HepG2 (cell line): Measurements from ENCODE around the gene CHPF. TPM values are rescaled to one million over a fixed set of nuclear protein-coding genes. Genes with fewer than 3 reads are reported as not detected.

Experiments used
- ARID2 ChIP-seq: sonication (generic); formaldehyde crosslinking; IDR thresholded peaks from 2 replicates; pipeline ENCODE4 v1.8.1; 2022; ENCODE audit warnings: mild to moderate bottlenecking, missing genetic modification reagents, borderline replicate concordance
- ATF7 ChIP-seq, 2 experiments: fragments of 450-650 bp in 1 of 2; sonication (generic) in 1 of 2; formaldehyde crosslinking in 1 of 2; IDR thresholded peaks; 2 replicates each; pipeline versions ENCODE4 v1.4.0 to v1.6.1; 2016 to 2020; ENCODE audit warnings: antibody characterized with exemption in 1 of 2, mild to moderate bottlenecking in 1 of 2, missing genetic modification reagents in 1 of 2
- CAMTA2 ChIP-seq: sonication (generic); formaldehyde crosslinking; IDR thresholded peaks from 2 replicates; pipeline ENCODE4 v1.4.0; 2020; ENCODE audit warnings: mild to moderate bottlenecking, missing genetic modification reagents, borderline replicate concordance
- DR1 ChIP-seq: sonication (generic); formaldehyde crosslinking; IDR thresholded peaks from 2 replicates; pipeline ENCODE4 v1.8.0; 2021; ENCODE audit warnings: mild to moderate bottlenecking, missing genetic modification reagents, inconsistent platforms
- HNRNPUL1 ChIP-seq: fragments of 200-400 bp; formaldehyde crosslinking; IDR thresholded peaks from 2 replicates; pipeline ENCODE4 v1.6.1; 2017; ENCODE audit warnings: low read depth, mild to moderate bottlenecking, low read length, moderate library complexity
- HOXA7 ChIP-seq: sonication (generic); formaldehyde crosslinking; IDR thresholded peaks from 2 replicates; pipeline ENCODE4 v1.8.1; 2022; ENCODE audit warnings: mild to moderate bottlenecking, missing genetic modification reagents, moderate library complexity
- KDM5B ChIP-seq: sonication (generic); formaldehyde crosslinking; IDR thresholded peaks from 2 replicates; pipeline ENCODE4 v1.4.0; 2020; ENCODE audit warnings: missing genetic modification reagents, mild to moderate bottlenecking, borderline replicate concordance
- NFE2L1 ChIP-seq: sonication (generic); formaldehyde crosslinking; IDR thresholded peaks from 2 replicates; pipeline ENCODE4 v1.4.0; 2020; ENCODE audit warnings: missing genetic modification reagents, mild to moderate bottlenecking, borderline replicate concordance
- NR2C2 ChIP-seq: sonication (generic); formaldehyde crosslinking; IDR thresholded peaks from 2 replicates; pipeline ENCODE4 v1.4.0; 2020; ENCODE audit warnings: missing genetic modification reagents, mild to moderate bottlenecking, moderate library complexity, borderline replicate concordance
- PITX1 ChIP-seq: sonication (generic); formaldehyde crosslinking; IDR thresholded peaks from 2 replicates; pipeline ENCODE4 v1.5.1; 2020; ENCODE audit warnings: mild to moderate bottlenecking, missing genetic modification reagents
- RARG ChIP-seq: sonication (generic); formaldehyde crosslinking; IDR thresholded peaks from 2 replicates; pipeline ENCODE4 v1.4.0; 2020; ENCODE audit warnings: low read depth, mild to moderate bottlenecking, missing genetic modification reagents
- RFXAP ChIP-seq: sonication (generic); formaldehyde crosslinking; IDR thresholded peaks from 2 replicates; pipeline ENCODE4 v1.4.0; 2020; ENCODE audit warnings: missing genetic modification reagents, borderline replicate concordance
- SRY ChIP-seq: sonication (generic); formaldehyde crosslinking; IDR thresholded peaks from 2 replicates; pipeline ENCODE4 v1.8.0; 2022; ENCODE audit warnings: mild to moderate bottlenecking, missing genetic modification reagents
- STAT6 ChIP-seq: sonication (generic); formaldehyde crosslinking; IDR thresholded peaks from 2 replicates; pipeline ENCODE4 v1.4.0; 2020; ENCODE audit warnings: missing genetic modification reagents, mild to moderate bottlenecking, borderline replicate concordance
- ZBTB26 ChIP-seq: IDR thresholded peaks from 2 replicates; pipeline ENCODE4 v1.6.1; 2016; ENCODE audit warnings: missing compliant biosample characterization, missing genetic modification reagents, borderline replicate concordance
- ZBTB43 ChIP-seq: sonication (generic); formaldehyde crosslinking; conservative IDR thresholded peaks from 2 replicates; pipeline ENCODE4 v1.4.0; 2020; ENCODE audit warnings: missing genetic modification reagents
- ZIK1 ChIP-seq: sonication (generic); formaldehyde crosslinking; IDR thresholded peaks from 2 replicates; pipeline ENCODE4 v1.5.0; 2020; ENCODE audit warnings: mild to moderate bottlenecking, low read depth, missing genetic modification reagents, borderline replicate concordance
- ZNF383 ChIP-seq: sonication (generic); formaldehyde crosslinking; IDR thresholded peaks from 2 replicates; pipeline ENCODE4 v1.4.0; 2020; ENCODE audit warnings: missing genetic modification reagents, mild to moderate bottlenecking, borderline replicate concordance
- ZNF430 ChIP-seq: sonication (generic); formaldehyde crosslinking; IDR thresholded peaks from 2 replicates; pipeline ENCODE4 v1.9.0; 2021; ENCODE audit warnings: mild to moderate bottlenecking, missing genetic modification reagents
- ZNF563 ChIP-seq: sonication (generic); formaldehyde crosslinking; IDR thresholded peaks from 2 replicates; pipeline ENCODE4 v1.8.0; 2022; ENCODE audit warnings: mild to moderate bottlenecking, moderate library complexity, missing genetic modification reagents
- ZNF567 ChIP-seq: sonication (generic); formaldehyde crosslinking; IDR thresholded peaks from 2 replicates; pipeline ENCODE4 v1.8.1; 2023; ENCODE audit warnings: mild to moderate bottlenecking, missing genetic modification reagents, borderline replicate concordance
- ZNF761 ChIP-seq: sonication (generic); formaldehyde crosslinking; conservative IDR thresholded peaks from 2 replicates; pipeline ENCODE4 v1.4.0; 2020; ENCODE audit warnings: mild to moderate bottlenecking, missing genetic modification reagents
- ZSCAN21 ChIP-seq: sonication (generic); formaldehyde crosslinking; IDR thresholded peaks from 2 replicates; pipeline ENCODE4 v1.8.0; 2022; ENCODE audit warnings: mild to moderate bottlenecking, missing genetic modification reagents, moderate library complexity, borderline replicate concordance
- polyA plus RNA-seq, 8 experiments: library from polyadenylated mRNA; depleted of rRNA in 3 of 8; stranded (reverse) in 7 of 8; unstranded in 1 of 8; fragments of >200 nt; fragmentation: Illumina TruSeq in 4 of 8; extraction: Trizol in 4 of 8; gene quantifications; 2 replicates each; pipeline versions ENCODE4 v1.2.1 to v1.2.3, GENCODE V29; 2011 to 2016; ENCODE audit warnings: low read depth in 4 of 8, missing spikeins in 1 of 8, mixed read lengths in 1 of 8; ENCODE audit not compliant: insufficient read depth in 1 of 8
- total RNA-seq, 5 experiments: library from RNA; depleted of rRNA; stranded (reverse); fragments of >200 nt; fragmentation: Illumina TruSeq; extraction: Trizol; gene quantifications; 2 replicates each; pipeline ENCODE4 v1.2.3, GENCODE V29; 2016; ENCODE audit warnings: low read depth in 1 of 5

The CHPF gene
- total and polyA plus RNA-seq, 2 of the 13 experiments (the other 11 are each of a cell fraction or from before 2014, with no cell fraction given) = 79.6 to 111 TPM

GRCh38 chr2:219571311-219572236 lies 28.0 kb upstream of the CHPF start, which contains the start of gene OBSL1 (continued):
- TF ChIP-seq NFE2L1 (CRISPR knock-in tag) = no peak
- no peak for TF ChIP-seq ZBTB26 (CRISPR knock-in tag)
- no peak for TF ChIP-seq ZNF563 (CRISPR knock-in tag)
- TF ChIP-seq ZNF383 (CRISPR knock-in tag) = peak; percentile 53; the same call in 1 of the 2 replicates
- TF ChIP-seq ZBTB43 = peak; percentile 92
- 0 out of 2 replicates have a peak, but pooled peaks have one; percentile 32 for TF ChIP-seq RARG (CRISPR knock-in tag)
- TF ChIP-seq ATF7 (IDR thresholded peaks at IDR 0.05) = peak; percentile 74; the same call in 1 of the 2 replicates
- peak; percentile 44; the same call in 1 of the 2 replicates for TF ChIP-seq ATF7 (CRISPR knock-in tag; IDR thresholded peaks at IDR 0.05)
- 0 out of 2 replicates have a peak, but pooled peaks have one; percentile 40 for TF ChIP-seq SRY
- peak; percentile 66 for TF ChIP-seq KDM5B (CRISPR knock-in tag)
- TF ChIP-seq ZIK1 = no peak
- TF ChIP-seq ZNF567 (CRISPR knock-in tag) = peak; percentile 17; the same call in 1 of the 2 replicates
- no peak for TF ChIP-seq CAMTA2 (CRISPR knock-in tag)
- TF ChIP-seq STAT6 = no peak; the same call in 1 of the 2 replicates
- 0 out of 2 replicates have a peak, but pooled peaks have one; percentile 29 for TF ChIP-seq RFXAP (CRISPR knock-in tag)
- no peak for TF ChIP-seq HNRNPUL1
- TF ChIP-seq ZNF430 (CRISPR knock-in tag) = peak; percentile 76; the same call in 1 of the 2 replicates
- 0 out of 2 replicates have a peak, but pooled peaks have one; percentile 23 for TF ChIP-seq ZNF761 (CRISPR knock-in tag)
- TF ChIP-seq HOXA7 (CRISPR knock-in tag) = 0 out of 2 replicates have a peak, but pooled peaks have one; percentile 82
- TF ChIP-seq ARID2 = no peak
- peak; percentile 23; the same call in 1 of the 2 replicates for TF ChIP-seq NR2C2 (CRISPR knock-in tag)
- peak; percentile 66 for TF ChIP-seq PITX1 (CRISPR knock-in tag)
- TF ChIP-seq ZSCAN21 = no peak
- peak; percentile 75 for TF ChIP-seq DR1 (CRISPR knock-in tag)
